Vagina (tissue), 2 donors: ENCODE data around the gene ELAC2.

Experiments
- CTCF ChIP-seq, 3 experiments: fragments of 450-650 bp in 2 of 3; fragments of 200-600 bp in 1 of 3; sonication (generic) in 1 of 3; IDR thresholded peaks; one replicate each; pipeline ENCODE4 v1.5.1; 2017 to 2019; ENCODE audit warnings: antibody characterized with exemption in 3 of 3, mild to moderate bottlenecking in 2 of 3, moderate library complexity in 2 of 3
- POLR2A ChIP-seq, 2 donors: fragments of 450-650 bp; IDR thresholded peaks; one replicate each; pipeline ENCODE4 v1.6.1; 2017; ENCODE audit warnings: antibody characterized with exemption in 2 of 2, mild to moderate bottlenecking in 2 of 2, moderate library complexity in 2 of 2
- POLR2AphosphoS5 ChIP-seq, 2 donors: sonication (generic); formaldehyde crosslinking; IDR thresholded peaks; one replicate each; pipeline ENCODE4 v1.9.0; 2017; ENCODE audit warnings: antibody characterized with exemption in 2 of 2, mild to moderate bottlenecking in 2 of 2, low read depth in 1 of 2; ENCODE audit not compliant: insufficient read depth in 1 of 2

- TF ChIP-seq CTCF (IDR thresholded peaks at IDR 0.05), result no peak
- TF ChIP-seq POLR2AphosphoS5 (IDR thresholded peaks at IDR 0.05; ENCODE audit: insufficient read depth in 1 of 2, low read depth in 1 of 2), result peak; percentile 82 to 98
- TF ChIP-seq POLR2A (IDR thresholded peaks at IDR 0.05), result peak in 1 of 2 donors; percentile 42
These were observed at the start of gene ELAC2 for GRCh38 chr17:13017655-13018459.
